Neutrophil (primary cell): Measurements from ENCODE around the gene WNT16.

Experiments used
- H3K27ac ChIP-seq: fragments of 200-600 bp; sonication (generic); 2 replicates; pipeline ENCODE4 v1.5.1; 2016; ENCODE audit warnings: mild to moderate bottlenecking, moderate library complexity
- H3K27me3 ChIP-seq: fragments of 200-600 bp; sonication (generic); 2 replicates; pipeline ENCODE4 v1.6.0; 2016; ENCODE audit warnings: mild to moderate bottlenecking
- H3K36me3 ChIP-seq: fragments of 200-600 bp; sonication (generic); 2 replicates; pipeline ENCODE4 v1.5.1; 2017
- H3K4me1 ChIP-seq, 2 experiments: fragments of 200-600 bp in 1 of 2; sonication (generic) in 1 of 2; 1 replicate in 1 of 2; 2 replicates in 1 of 2; pipeline versions ENCODE4 v1.5.1 to v1.6.1; 2013 to 2016; ENCODE audit warnings: low read depth in 1 of 2, low read length in 1 of 2, mild to moderate bottlenecking in 1 of 2, moderate library complexity in 1 of 2; ENCODE audit not compliant: control insufficient read depth in 1 of 2, insufficient read depth in 1 of 2
- H3K4me3 ChIP-seq, 2 experiments: fragments of 200-600 bp in 1 of 2; sonication (generic) in 1 of 2; 1 replicate in 1 of 2; 2 replicates in 1 of 2; pipeline ENCODE4 v1.5.1; 2013 to 2016; ENCODE audit warnings: low read depth in 1 of 2, low read length in 1 of 2, mild to moderate bottlenecking in 1 of 2, moderate library complexity in 1 of 2
- H3K9me3 ChIP-seq: fragments of 200-600 bp; sonication (generic); 2 replicates; pipeline ENCODE4 v1.5.1; 2016
- TF ChIP-seq, protein P1 (sequence below): fragments of 200-600 bp; sonication (generic); IDR thresholded peaks from 2 replicates; pipeline ENCODE4 v1.5.1; 2016; ENCODE audit warnings: antibody characterized with exemption

The WNT16 gene

GRCh38 chr7:121297843-121298242 lies 31.0 kb upstream of the WNT16 start:
- Histone ChIP-seq H3K36me3 (no peaks in the 10 kb centered on the region), H3K4me3 (no peak overlapping the region), H3K27ac (no peak overlapping the region), H3K4me1 (no peaks in the 10 kb centered on the region), H3K27me3 (no peaks in the 10 kb centered on the region), H3K9me3 (no peaks in the 10 kb centered on the region)
- TF ChIP-seq, protein P1, sequence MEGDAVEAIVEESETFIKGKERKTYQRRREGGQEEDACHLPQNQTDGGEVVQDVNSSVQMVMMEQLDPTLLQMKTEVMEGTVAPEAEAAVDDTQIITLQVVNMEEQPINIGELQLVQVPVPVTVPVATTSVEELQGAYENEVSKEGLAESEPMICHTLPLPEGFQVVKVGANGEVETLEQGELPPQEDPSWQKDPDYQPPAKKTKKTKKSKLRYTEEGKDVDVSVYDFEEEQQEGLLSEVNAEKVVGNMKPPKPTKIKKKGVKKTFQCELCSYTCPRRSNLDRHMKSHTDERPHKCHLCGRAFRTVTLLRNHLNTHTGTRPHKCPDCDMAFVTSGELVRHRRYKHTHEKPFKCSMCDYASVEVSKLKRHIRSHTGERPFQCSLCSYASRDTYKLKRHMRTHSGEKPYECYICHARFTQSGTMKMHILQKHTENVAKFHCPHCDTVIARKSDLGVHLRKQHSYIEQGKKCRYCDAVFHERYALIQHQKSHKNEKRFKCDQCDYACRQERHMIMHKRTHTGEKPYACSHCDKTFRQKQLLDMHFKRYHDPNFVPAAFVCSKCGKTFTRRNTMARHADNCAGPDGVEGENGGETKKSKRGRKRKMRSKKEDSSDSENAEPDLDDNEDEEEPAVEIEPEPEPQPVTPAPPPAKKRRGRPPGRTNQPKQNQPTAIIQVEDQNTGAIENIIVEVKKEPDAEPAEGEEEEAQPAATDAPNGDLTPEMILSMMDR: no peak

- no peaks in the 10 kb centered on the region for H3K9me3 ChIP-seq
- H3K36me3 ChIP-seq: no peaks in the 10 kb centered on the region
- no peaks in the 10 kb centered on the region for H3K27me3 ChIP-seq
- TF ChIP-seq, protein P1: no peak
- H3K4me1 ChIP-seq: no peaks in the 10 kb centered on the region
- H3K4me3 ChIP-seq: no peak overlapping the region
- no peak overlapping the region for H3K27ac ChIP-seq
Observed at GRCh38 chr7:121298831-121299239, 30.0 kb upstream of the WNT16 start.

DNA sequence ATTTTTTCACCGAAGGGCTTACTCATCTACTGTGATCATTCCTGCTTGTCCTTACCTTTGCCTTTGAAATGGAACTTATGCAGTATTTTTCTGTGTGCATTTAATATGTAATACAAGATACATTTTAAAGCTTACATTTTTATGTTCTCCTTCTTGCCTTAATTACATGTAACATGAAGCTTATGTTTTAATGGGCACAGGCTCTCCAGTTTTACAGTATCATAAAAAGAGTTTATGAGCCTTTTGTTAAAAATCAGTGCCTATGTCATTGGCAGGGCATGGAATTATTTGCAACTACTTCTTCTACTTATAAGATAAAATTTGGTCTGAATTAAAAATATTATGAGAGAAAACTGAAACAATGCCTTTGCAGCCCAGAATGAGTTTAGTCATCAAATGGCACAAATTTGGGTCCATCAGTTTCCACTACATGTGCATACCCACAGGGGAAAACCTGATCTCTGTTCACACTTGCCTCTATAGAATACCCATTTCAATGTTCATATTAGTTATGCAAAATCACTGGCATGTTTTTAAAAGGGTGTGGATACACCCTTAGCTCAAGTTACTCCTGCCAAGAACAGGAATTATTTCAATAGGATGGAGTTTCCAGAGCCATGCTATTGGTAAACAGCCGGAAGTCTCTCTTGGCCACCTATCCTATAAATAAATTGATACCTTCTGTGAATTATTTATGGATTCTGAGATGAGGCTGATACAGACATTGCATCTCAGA lies 27.9 kb upstream of the WNT16 start:
- H3K27ac ChIP-seq: no peak overlapping the region
- TF ChIP-seq, protein P1: no peak
- H3K4me1 ChIP-seq: no peaks in the 10 kb centered on the region
- no peaks in the 10 kb centered on the region for H3K27me3 ChIP-seq
- H3K36me3 ChIP-seq: no peaks in the 10 kb centered on the region
- no peak overlapping the region for H3K4me3 ChIP-seq
- no peaks in the 10 kb centered on the region for H3K9me3 ChIP-seq

- H3K27ac ChIP-seq: no peak overlapping the region
- H3K9me3 ChIP-seq: no peaks in the 10 kb centered on the region
- no peaks in the 10 kb centered on the region for H3K36me3 ChIP-seq
- H3K4me1 ChIP-seq: no peaks in the 10 kb centered on the region
- H3K4me3 ChIP-seq: no peak overlapping the region
- no peaks in the 10 kb centered on the region for H3K27me3 ChIP-seq
- TF ChIP-seq, protein P1: no peak
Observed at GRCh38 chr7:121301446-121302213, 27.2 kb upstream of the WNT16 start.

DNA sequence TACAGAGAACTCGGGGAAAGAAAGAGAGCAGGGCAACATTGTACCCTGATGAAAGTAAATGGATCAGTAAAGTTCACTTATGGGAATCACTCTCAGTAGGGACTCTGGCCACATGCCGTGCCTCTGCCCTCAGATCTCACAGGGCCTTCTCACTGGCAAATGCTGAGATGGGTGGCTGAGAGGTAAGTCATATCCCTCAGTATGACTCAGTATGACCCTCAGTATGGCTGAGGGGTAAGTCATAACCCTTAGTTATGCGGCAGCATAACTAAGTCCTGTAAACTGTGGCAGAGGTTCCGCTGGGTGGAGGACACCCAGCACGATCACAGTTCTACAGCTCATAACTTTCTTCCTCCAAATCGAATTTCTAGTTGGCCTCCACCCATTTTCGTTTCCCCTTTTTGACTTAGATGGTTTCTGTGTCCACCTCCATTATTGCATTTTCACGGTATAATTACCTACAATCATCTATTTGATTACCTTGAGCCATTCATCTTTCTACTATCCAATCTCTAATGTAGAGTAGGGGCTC lies 26.5 kb upstream of the WNT16 start:
- H3K27ac ChIP-seq: no peak overlapping the region
- H3K4me3 ChIP-seq: no peak overlapping the region
- no peaks in the 10 kb centered on the region for H3K4me1 ChIP-seq
- H3K27me3 ChIP-seq: no peaks in the 10 kb centered on the region
- no peaks in the 10 kb centered on the region for H3K36me3 ChIP-seq
- TF ChIP-seq, protein P1: no peak
- H3K9me3 ChIP-seq: no peaks in the 10 kb centered on the region
